Keratinocyte (primary cell): ENCODE data around the gene RPL35A. TPM values are rescaled to one million over a fixed set of nuclear protein-coding genes. Genes with fewer than 3 reads are reported as not detected.

Source experiments
- DNase-seq: peaks from one replicate; pipeline ENCODE4 v3.0.0-alpha.2; 2011; ENCODE audit warnings: low read depth, missing footprints, low spot score
- FAIRE-seq: peaks from 2 replicates; lab custom pipeline; 2011; peaks lifted over from hg19 to GRCh38; lab: Jason Lieb, UNC
- H2AFZ ChIP-seq: 2 replicates; pipeline ENCODE4 v1.6.0; 2012; ENCODE audit warnings: low read length, control low read depth, inconsistent platforms; ENCODE audit not compliant: control insufficient read depth
- H3K27ac ChIP-seq: 2 replicates; pipeline ENCODE4 v1.5.1; 2011; ENCODE audit warnings: low read length; ENCODE audit not compliant: control insufficient read depth, insufficient read depth
- H3K27me3 ChIP-seq: 3 replicates; pipeline ENCODE4 v1.6.0; 2011; ENCODE audit warnings: low read length; ENCODE audit not compliant: control insufficient read depth, insufficient read depth; ENCODE audit errors: extremely low read depth
- H3K36me3 ChIP-seq, 2 experiments: 2 replicates in 1 of 2; 3 replicates in 1 of 2; pipeline ENCODE4 v1.5.1; 2011; ENCODE audit warnings: low read length in 2 of 2, mild to moderate bottlenecking in 1 of 2; ENCODE audit not compliant: control insufficient read depth in 2 of 2, insufficient read depth in 2 of 2; ENCODE audit errors: extremely low read depth in 1 of 2
- H3K4me1 ChIP-seq: 3 replicates; pipeline ENCODE4 v1.5.1; 2011; ENCODE audit warnings: low read length; ENCODE audit not compliant: control insufficient read depth, insufficient read depth; ENCODE audit errors: extremely low read depth
- H3K4me2 ChIP-seq: 3 replicates; pipeline ENCODE4 v1.6.0; 2011; ENCODE audit warnings: low read depth, low read length; ENCODE audit not compliant: control insufficient read depth, insufficient read depth; ENCODE audit errors: extremely low read depth
- H3K4me3 ChIP-seq, 3 experiments: fragments of 200-600 bp in 1 of 3; sonication (generic) in 1 of 3; 2 replicates in 2 of 3; 3 replicates in 1 of 3; pipeline ENCODE4 v1.5.1; 2011 to 2016; ENCODE audit warnings: low read length in 3 of 3, mild to moderate bottlenecking in 3 of 3, control low read depth in 2 of 3, inconsistent platforms in 1 of 3, low read depth in 1 of 3, mixed read lengths in 1 of 3, mixed run types in 1 of 3, moderate library complexity in 1 of 3; ENCODE audit not compliant: control insufficient read depth in 2 of 3, insufficient read depth in 2 of 3; ENCODE audit errors: extremely low read depth in 1 of 3
- H3K79me2 ChIP-seq: 2 replicates; pipeline ENCODE4 v1.6.0; 2012; ENCODE audit warnings: low read length; ENCODE audit not compliant: control insufficient read depth, insufficient read depth
- H3K9ac ChIP-seq: 3 replicates; pipeline ENCODE4 v1.6.0; 2011; ENCODE audit warnings: low read length; ENCODE audit not compliant: control insufficient read depth, insufficient read depth; ENCODE audit errors: extremely low read depth
- H3K9me1 ChIP-seq: 3 replicates; pipeline ENCODE4 v1.6.0; 2011; ENCODE audit warnings: low read length; ENCODE audit not compliant: control insufficient read depth, insufficient read depth; ENCODE audit errors: extremely low read depth
- H3K9me3 ChIP-seq: 2 replicates; pipeline ENCODE4 v1.5.1; 2012; ENCODE audit warnings: low read depth, low read length; ENCODE audit not compliant: control insufficient read depth
- H4K20me1 ChIP-seq: 3 replicates; pipeline ENCODE4 v1.6.0; 2011; ENCODE audit warnings: low read length; ENCODE audit not compliant: control insufficient read depth, insufficient read depth; ENCODE audit errors: extremely low read depth
- EZH2 ChIP-seq: IDR thresholded peaks from one replicate; pipeline ENCODE4 v1.6.1; 2012; ENCODE audit warnings: inconsistent platforms, mild to moderate bottlenecking, low read length, moderate library complexity
- dilution Hi-C: fragments of 300-500 bp; cut with MboI; formaldehyde crosslinking; loops from one replicate; pipeline ENCODE4 v1.7.0; 2020; ENCODE audit warnings: low sequenced_read_pairs; ENCODE audit not compliant: extremely low pct_ligation_motif_present
- polyA plus RNA-seq, 5 experiments: library from polyadenylated mRNA; depleted of rRNA in 3 of 5; stranded (reverse) in 3 of 5; stranded (forward) in 1 of 5; unstranded in 1 of 5; fragments of >200 nt; gene quantifications; 1 replicate in 1 of 5; 2 replicates in 3 of 5; 3 replicates in 1 of 5; pipeline versions ENCODE4 v1.2.1 to v1.2.3, GENCODE V29; 2011 to 2012; ENCODE audit warnings: missing spikeins in 2 of 5, low read depth in 1 of 5, low replicate concordance in 1 of 5
- TF ChIP-seq, protein P1 (sequence below), 3 experiments: IDR thresholded peaks in 1 of 3; conservative IDR thresholded peaks in 1 of 3; optimal IDR thresholded peaks in 1 of 3; 2 replicates in 2 of 3; 3 replicates in 1 of 3; pipeline versions ENCODE3 to v1.5.1; 2011; ENCODE audit warnings: low read length in 3 of 3, mild to moderate bottlenecking in 3 of 3, moderate library complexity in 2 of 3, control low read depth in 1 of 3, inconsistent platforms in 1 of 3; ENCODE audit not compliant: insufficient read depth in 2 of 3; ENCODE audit errors: extremely low read depth in 1 of 3

RPL35A gene
- polyA plus RNA-seq, 1 donor (not counting 4 experiments of a cell fraction or from before 2014, with no cell fraction given): 1,184 TPM

DNA sequence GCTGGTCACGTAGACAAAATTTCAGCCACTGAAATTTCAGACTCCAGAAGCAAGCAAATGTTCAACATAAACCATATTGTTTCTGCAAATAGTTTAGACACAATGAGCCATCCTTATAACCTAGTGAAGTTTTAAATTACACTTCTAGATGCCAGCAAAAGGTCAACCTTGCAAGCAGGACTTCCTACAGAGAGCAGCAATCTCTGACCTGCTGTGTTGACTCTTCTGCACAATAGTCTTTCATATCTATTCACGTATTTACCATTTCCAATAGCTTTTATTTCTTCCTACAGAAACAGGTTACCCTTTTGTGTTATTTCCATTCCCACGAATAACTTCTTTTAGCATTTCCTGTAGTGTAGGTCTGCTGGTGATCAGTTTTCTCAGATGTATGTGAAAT, 20.6 kb downstream of the RPL35A start:
- Histone ChIP-seq H3K27ac (no peak overlapping the region), H3K9ac (no peak overlapping the region), H3K79me2 (no peaks in the 10 kb centered on the region), H3K4me2 (no peak overlapping the region), H2AFZ (no peak overlapping the region), H3K27me3 (no peaks in the 10 kb centered on the region), H3K9me1 (no peaks in the 10 kb centered on the region), H4K20me1 (no peaks in the 10 kb centered on the region), H3K36me3 (no peaks in the 10 kb centered on the region), H3K4me1 (no peaks in the 10 kb centered on the region), H3K9me3 (no peaks in the 10 kb centered on the region), H3K4me3 (no peak overlapping the region)
- dilution Hi-C loops: no loop called here
- TF ChIP-seq, protein P1, sequence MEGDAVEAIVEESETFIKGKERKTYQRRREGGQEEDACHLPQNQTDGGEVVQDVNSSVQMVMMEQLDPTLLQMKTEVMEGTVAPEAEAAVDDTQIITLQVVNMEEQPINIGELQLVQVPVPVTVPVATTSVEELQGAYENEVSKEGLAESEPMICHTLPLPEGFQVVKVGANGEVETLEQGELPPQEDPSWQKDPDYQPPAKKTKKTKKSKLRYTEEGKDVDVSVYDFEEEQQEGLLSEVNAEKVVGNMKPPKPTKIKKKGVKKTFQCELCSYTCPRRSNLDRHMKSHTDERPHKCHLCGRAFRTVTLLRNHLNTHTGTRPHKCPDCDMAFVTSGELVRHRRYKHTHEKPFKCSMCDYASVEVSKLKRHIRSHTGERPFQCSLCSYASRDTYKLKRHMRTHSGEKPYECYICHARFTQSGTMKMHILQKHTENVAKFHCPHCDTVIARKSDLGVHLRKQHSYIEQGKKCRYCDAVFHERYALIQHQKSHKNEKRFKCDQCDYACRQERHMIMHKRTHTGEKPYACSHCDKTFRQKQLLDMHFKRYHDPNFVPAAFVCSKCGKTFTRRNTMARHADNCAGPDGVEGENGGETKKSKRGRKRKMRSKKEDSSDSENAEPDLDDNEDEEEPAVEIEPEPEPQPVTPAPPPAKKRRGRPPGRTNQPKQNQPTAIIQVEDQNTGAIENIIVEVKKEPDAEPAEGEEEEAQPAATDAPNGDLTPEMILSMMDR (optimal IDR thresholded peaks at IDR 0.05 in 1 of 3, IDR thresholded peaks at IDR 0.05 in 1 of 3, conservative IDR thresholded peaks at IDR 0.05 in 1 of 3; ENCODE audit: extremely low read depth in 1 of 3, insufficient read depth in 2 of 3, low read length in 3 of 3): no peak
- TF ChIP-seq EZH2: no peak
- DNase-seq: no peak
- no peak for FAIRE-seq

DNA sequence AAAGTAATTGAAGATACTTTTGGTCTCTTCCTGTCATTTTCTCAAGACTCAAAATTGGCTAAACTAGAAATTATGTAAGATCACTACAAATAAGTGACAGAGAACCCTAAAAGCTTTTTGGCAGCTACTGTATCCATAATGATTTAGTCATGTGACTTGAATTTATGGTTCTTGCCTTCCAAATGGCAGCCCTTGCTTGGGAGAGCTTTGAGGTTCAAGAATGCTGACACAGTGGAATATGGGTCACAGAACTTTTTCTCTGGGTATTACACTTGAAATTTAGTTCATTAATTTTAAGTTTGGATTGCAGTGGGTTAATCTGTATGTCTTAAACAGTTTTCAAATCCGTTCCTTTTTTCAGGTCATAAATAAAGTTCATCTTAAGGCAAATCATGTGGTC, 24.0 kb downstream of the RPL35A start:
- no peaks in the 10 kb centered on the region for H3K4me1 ChIP-seq
- no peaks in the 10 kb centered on the region for H3K79me2 ChIP-seq
- H2AFZ ChIP-seq: no peak overlapping the region
- no peaks in the 10 kb centered on the region for H3K9me1 ChIP-seq
- DNase-seq: no peak
- no peak overlapping the region for H3K9ac ChIP-seq
- dilution Hi-C loops: no loop called here
- H3K4me3 ChIP-seq: no peak overlapping the region
- FAIRE-seq: no peak
- no peak for TF ChIP-seq EZH2
- TF ChIP-seq, protein P1 (optimal IDR thresholded peaks at IDR 0.05 in 1 of 3, IDR thresholded peaks at IDR 0.05 in 1 of 3, conservative IDR thresholded peaks at IDR 0.05 in 1 of 3; ENCODE audit: extremely low read depth in 1 of 3, insufficient read depth in 2 of 3, low read length in 3 of 3): no peak
- H3K36me3 ChIP-seq: no peaks in the 10 kb centered on the region
- H3K27me3 ChIP-seq: no peaks in the 10 kb centered on the region
- no peak overlapping the region for H3K27ac ChIP-seq
- H4K20me1 ChIP-seq: no peaks in the 10 kb centered on the region
- no peaks in the 10 kb centered on the region for H3K9me3 ChIP-seq
- no peak overlapping the region for H3K4me2 ChIP-seq
